ENCODE results near the gene BMX.

BMX gene

GRCh38 chrX:15509845-15510244 lies 9.2 kb downstream of the BMX start (continued):
- TF ChIP-seq TSHZ2 (CRISPR knock-in tag; IDR thresholded peaks at IDR 0.05), result no peak
- TF ChIP-seq CREB5 (CRISPR knock-in tag; IDR thresholded peaks at IDR 0.05; ENCODE audit: low read depth), result no peak

GRCh38 chrX:15511563-15511962 lies 11.0 kb downstream of the BMX start:
- ATAC-seq, result no peak
- TF ChIP-seq PATZ1 (CRISPR knock-in tag; IDR thresholded peaks at IDR 0.05; ENCODE audit: borderline replicate concordance), result no peak
- no peak for TF ChIP-seq ESRRG (CRISPR knock-in tag; IDR thresholded peaks at IDR 0.05)
- TF ChIP-seq ZNF8 (CRISPR knock-in tag; IDR thresholded peaks at IDR 0.05), result no peak
- TF ChIP-seq TOX (CRISPR knock-in tag; IDR thresholded peaks at IDR 0.05; ENCODE audit: borderline replicate concordance), result no peak
- TF ChIP-seq ZFP30 (CRISPR knock-in tag; IDR thresholded peaks at IDR 0.05), result no peak
- no peak for TF ChIP-seq POU6F1 (CRISPR knock-in tag; IDR thresholded peaks at IDR 0.05; ENCODE audit: borderline replicate concordance, low read depth)
- TF ChIP-seq CSDC2 (CRISPR knock-in tag; IDR thresholded peaks at IDR 0.05), result no peak
- no peak for TF ChIP-seq CREB5 (CRISPR knock-in tag; IDR thresholded peaks at IDR 0.05; ENCODE audit: low read depth)
- no peak for TF ChIP-seq ZNF70 (CRISPR knock-in tag; IDR thresholded peaks at IDR 0.05)
- TF ChIP-seq TCF4 (CRISPR knock-in tag; IDR thresholded peaks at IDR 0.05; ENCODE audit: borderline replicate concordance), result no peak
- no peak for TF ChIP-seq BACH2 (CRISPR knock-in tag; IDR thresholded peaks at IDR 0.05; ENCODE audit: borderline replicate concordance)
- TF ChIP-seq GLIS3 (CRISPR knock-in tag; IDR thresholded peaks at IDR 0.05), result no peak
- TF ChIP-seq ZNF565 (CRISPR knock-in tag; conservative IDR thresholded peaks at IDR 0.05; ENCODE audit: low read depth), result no peak
- no peak for TF ChIP-seq TSHZ2 (CRISPR knock-in tag; IDR thresholded peaks at IDR 0.05)
- TF ChIP-seq ISL1 (CRISPR knock-in tag; IDR thresholded peaks at IDR 0.05), result no peak
- TF ChIP-seq ARNTL (CRISPR knock-in tag; IDR thresholded peaks at IDR 0.05; ENCODE audit: borderline replicate concordance, low read depth), result no peak
- TF ChIP-seq OSR1 (CRISPR knock-in tag; IDR thresholded peaks at IDR 0.05), result no peak
- no peak for TF ChIP-seq ZFP3 (CRISPR knock-in tag; IDR thresholded peaks at IDR 0.05)

Data from SK-N-SH treated with all-trans-retinoic acid at 6 μM for 48 hours (cell line).